SHP77 treated with DMSO at 0.1 percent for 48 hours (cell line): ENCODE data around the gene C1orf210.

Source experiments
- DNase-seq: peaks from one replicate; lab custom pipeline; 2025; lab: John Stamatoyannopoulos, UW

The C1orf210 gene

GRCh38 chr1:43250351-43250761 is 35.0 kb downstream of the C1orf210 start:
- DNase-seq, result no peak

GRCh38 chr1:43247256-43247921 is 38.0 kb downstream of the C1orf210 start:
- no peak for DNase-seq

GRCh38 chr1:43246466-43247213 is 38.7 kb downstream of the C1orf210 start:
- DNase-seq, result no peak

- DNase-seq, result no peak
Observed at GRCh38 chr1:43243299-43243698, 42.1 kb downstream of the C1orf210 start.

GRCh38 chr1:43241413-43241836 is 44.0 kb downstream of the C1orf210 start:
- no peak for DNase-seq

- no peak for DNase-seq
Observed at GRCh38 chr1:43239484-43239883, 45.9 kb downstream of the C1orf210 start.

GRCh38 chr1:43238991-43239469 is 46.4 kb downstream of the C1orf210 start:
- DNase-seq, result no peak

GRCh38 chr1:43238085-43238484 is 47.3 kb downstream of the C1orf210 start:
- peak; percentile 41 for DNase-seq

GRCh38 chr1:43237121-43237520 is 48.3 kb downstream of the C1orf210 start:
- DNase-seq, result no peak

GRCh38 chr1:43235451-43236121 is 49.8 kb downstream of the C1orf210 start:
- DNase-seq, result no peak

GRCh38 chr1:43235040-43235439 is 50.3 kb downstream of the C1orf210 start:
- no peak for DNase-seq

GRCh38 chr1:43234267-43234666 is 51.1 kb downstream of the C1orf210 start:
- DNase-seq, result no peak

- no peak for DNase-seq
Observed at GRCh38 chr1:43233631-43234030, 51.8 kb downstream of the C1orf210 start.

GRCh38 chr1:43232482-43232881 is 52.9 kb downstream of the C1orf210 start:
- DNase-seq, result no peak

- no peak for DNase-seq
Observed at GRCh38 chr1:43232074-43232473, 53.3 kb downstream of the C1orf210 start.
